ENCODE measurements around the gene TRIO. TPM values are rescaled to one million over a fixed set of nuclear protein-coding genes. Genes with fewer than 3 reads are reported as not detected.
A peak's percentile ranks its signal among the peaks of the same experiment; 100 is the strongest.

The TRIO gene
- total RNA-seq, 1 donor from 2014 or later: 71.6 TPM

DNA sequence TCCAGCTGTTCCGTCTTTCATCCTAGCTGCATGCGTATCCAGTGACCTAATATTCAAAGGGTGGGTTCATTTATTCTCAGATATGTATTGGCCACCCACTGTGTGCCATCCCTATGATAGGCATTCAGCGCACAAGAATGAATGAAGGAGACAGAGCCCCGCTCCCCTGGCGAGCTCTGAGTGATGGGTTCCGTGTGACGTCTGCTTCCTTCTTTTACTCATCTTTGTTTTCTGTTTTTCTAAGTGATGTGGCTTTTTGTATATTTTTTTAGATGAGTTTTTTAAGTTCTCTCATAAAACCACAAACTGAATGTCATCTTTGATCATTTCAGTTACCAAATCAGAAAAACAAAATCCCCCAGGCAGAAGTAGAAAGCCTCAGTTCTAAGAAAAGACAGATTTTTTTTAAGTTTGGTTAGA lies 270.2 kb downstream of the TRIO start:
- Histone ChIP-seq H3K36me3 (ENCODE audit: control insufficient read depth, insufficient read depth, low read length) (peaks cover 9% of the 10 kb centered on the region), H3K4me3 (ENCODE audit: low read depth, low read length) (no peak overlapping the region), H3K27me3 (ENCODE audit: control insufficient read depth, insufficient read depth, low read length) (no peaks in the 10 kb centered on the region)
- DNase-seq (ENCODE audit: low read depth) (no peak), FAIRE-seq (no peak)
- TF ChIP-seq, protein P1, sequence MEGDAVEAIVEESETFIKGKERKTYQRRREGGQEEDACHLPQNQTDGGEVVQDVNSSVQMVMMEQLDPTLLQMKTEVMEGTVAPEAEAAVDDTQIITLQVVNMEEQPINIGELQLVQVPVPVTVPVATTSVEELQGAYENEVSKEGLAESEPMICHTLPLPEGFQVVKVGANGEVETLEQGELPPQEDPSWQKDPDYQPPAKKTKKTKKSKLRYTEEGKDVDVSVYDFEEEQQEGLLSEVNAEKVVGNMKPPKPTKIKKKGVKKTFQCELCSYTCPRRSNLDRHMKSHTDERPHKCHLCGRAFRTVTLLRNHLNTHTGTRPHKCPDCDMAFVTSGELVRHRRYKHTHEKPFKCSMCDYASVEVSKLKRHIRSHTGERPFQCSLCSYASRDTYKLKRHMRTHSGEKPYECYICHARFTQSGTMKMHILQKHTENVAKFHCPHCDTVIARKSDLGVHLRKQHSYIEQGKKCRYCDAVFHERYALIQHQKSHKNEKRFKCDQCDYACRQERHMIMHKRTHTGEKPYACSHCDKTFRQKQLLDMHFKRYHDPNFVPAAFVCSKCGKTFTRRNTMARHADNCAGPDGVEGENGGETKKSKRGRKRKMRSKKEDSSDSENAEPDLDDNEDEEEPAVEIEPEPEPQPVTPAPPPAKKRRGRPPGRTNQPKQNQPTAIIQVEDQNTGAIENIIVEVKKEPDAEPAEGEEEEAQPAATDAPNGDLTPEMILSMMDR (IDR thresholded peaks at IDR 0.05; ENCODE audit: insufficient read depth, low read length, severe bottlenecking): no peak

DNA sequence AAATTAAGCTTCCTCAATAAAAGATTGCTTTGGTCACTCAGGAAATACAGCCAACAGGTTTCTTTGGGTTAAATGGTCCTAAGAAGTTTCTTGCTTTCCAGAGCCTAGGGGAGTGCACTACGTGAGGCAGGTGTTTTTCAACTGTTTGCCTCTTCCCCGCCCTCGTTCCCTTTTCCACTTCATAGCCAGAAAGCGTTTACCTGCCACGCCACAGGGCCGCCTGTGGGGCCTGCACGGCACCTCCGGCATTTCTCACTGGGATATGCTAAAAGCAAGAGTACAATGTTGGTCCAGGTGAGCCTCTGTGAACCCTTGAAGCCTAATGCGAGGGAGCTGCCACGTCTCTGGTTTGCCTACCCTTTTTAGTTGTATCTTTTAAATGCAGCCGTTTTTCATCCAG lies 270.9 kb downstream of the TRIO start:
- FAIRE-seq: no peak
- TF ChIP-seq, protein P1 (IDR thresholded peaks at IDR 0.05; ENCODE audit: insufficient read depth, low read length, severe bottlenecking): no peak
- H3K27me3 ChIP-seq (ENCODE audit: control insufficient read depth, insufficient read depth, low read length): no peaks in the 10 kb centered on the region
- H3K4me3 ChIP-seq (ENCODE audit: low read depth, low read length): no peak overlapping the region
- DNase-seq (ENCODE audit: low read depth): no peak
- peaks cover 9% of the 10 kb centered on the region for H3K36me3 ChIP-seq (ENCODE audit: control insufficient read depth, insufficient read depth, low read length)

DNA sequence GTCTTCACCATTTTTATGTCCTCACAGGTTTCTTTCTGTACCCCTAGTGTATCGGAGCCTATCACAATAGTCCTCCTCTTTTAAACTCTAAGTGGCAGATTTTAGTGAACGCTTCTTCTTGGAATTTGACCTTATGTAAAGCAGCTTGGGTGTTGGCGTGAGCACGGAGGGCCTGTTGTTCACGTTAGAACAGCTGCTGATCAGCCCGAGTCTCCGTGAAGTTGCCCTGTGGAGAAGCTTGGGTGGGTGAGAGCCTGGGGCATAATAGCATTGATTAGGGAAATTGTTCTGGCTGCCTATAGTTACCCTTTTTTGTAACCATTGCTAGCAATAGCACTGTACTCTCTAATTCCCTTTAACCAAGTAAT lies 271.5 kb downstream of the TRIO start:
- Histone ChIP-seq H3K4me3 (ENCODE audit: low read depth, low read length) (no peak overlapping the region), H3K27me3 (ENCODE audit: control insufficient read depth, insufficient read depth, low read length) (no peaks in the 10 kb centered on the region), H3K36me3 (ENCODE audit: control insufficient read depth, insufficient read depth, low read length) (peaks cover 10% of the 10 kb centered on the region)
- TF ChIP-seq, protein P1 (IDR thresholded peaks at IDR 0.05; ENCODE audit: insufficient read depth, low read length, severe bottlenecking): no peak
- DNase-seq (ENCODE audit: low read depth) (no peak), FAIRE-seq (no peak)

DNA sequence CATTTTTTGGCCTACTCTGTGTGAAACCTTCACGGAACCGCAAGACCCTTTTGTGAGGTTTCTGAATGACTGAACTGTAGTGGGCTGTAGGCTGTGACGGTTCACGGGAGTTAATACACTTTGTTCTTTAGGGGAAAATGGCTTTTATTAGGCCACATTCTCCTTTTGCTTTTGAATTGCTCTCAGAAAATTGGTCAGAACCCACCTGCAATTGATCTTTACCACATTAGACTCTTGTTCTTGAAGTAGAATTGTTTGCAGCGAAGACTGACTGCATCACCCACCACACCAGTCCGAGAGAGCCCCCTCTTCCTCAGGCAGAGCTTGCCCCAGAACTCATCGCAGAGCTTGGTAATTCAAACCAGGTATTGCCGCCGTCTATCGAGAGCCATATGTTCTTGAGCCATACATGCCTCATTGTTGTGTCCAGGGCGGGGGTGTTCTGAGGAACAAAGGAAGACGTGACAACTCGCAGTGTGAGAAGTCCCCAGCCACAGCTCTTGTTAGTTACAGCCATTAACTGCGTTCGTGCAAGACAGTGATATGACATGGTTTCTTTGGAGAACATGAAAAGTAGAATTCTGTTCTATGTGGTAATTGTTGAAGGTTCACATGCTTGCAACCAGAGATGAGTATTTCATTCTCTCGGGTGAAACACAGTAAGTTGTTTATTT lies 272.0 kb downstream of the TRIO start:
- no peak for DNase-seq (ENCODE audit: low read depth)
- TF ChIP-seq, protein P1 (IDR thresholded peaks at IDR 0.05; ENCODE audit: insufficient read depth, low read length, severe bottlenecking): no peak
- H3K36me3 ChIP-seq (ENCODE audit: control insufficient read depth, insufficient read depth, low read length): peaks cover 12% of the 10 kb centered on the region
- no peak overlapping the region for H3K4me3 ChIP-seq (ENCODE audit: low read depth, low read length)
- peak; percentile 62 for FAIRE-seq
- H3K27me3 ChIP-seq (ENCODE audit: control insufficient read depth, insufficient read depth, low read length): no peaks in the 10 kb centered on the region

DNA sequence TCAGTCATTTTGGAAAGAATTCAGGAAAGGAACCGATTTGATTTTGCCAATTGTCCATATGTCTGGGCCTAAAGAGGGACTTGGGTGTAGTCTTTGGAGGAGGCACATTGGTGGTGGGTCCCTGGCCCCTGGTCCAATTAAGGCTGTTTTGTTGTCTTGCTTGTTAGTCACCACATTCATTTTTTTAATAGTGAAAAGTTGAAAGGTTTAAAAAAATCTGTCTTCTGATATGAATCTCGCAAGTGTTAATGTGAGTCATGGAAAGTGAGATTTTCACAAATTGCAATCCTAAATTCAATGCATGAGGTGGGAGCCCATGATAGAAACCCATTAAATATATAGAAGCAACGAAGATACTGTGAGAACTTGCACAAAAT lies 272.5 kb downstream of the TRIO start:
- TF ChIP-seq, protein P1 (IDR thresholded peaks at IDR 0.05; ENCODE audit: insufficient read depth, low read length, severe bottlenecking): no peak
- DNase-seq (ENCODE audit: low read depth) (no peak), FAIRE-seq (no peak)
- Histone ChIP-seq H3K36me3 (ENCODE audit: control insufficient read depth, insufficient read depth, low read length) (peaks cover 13% of the 10 kb centered on the region), H3K27me3 (ENCODE audit: control insufficient read depth, insufficient read depth, low read length) (no peaks in the 10 kb centered on the region), H3K4me3 (ENCODE audit: low read depth, low read length) (no peak overlapping the region)
